Panc1 (cell line): ENCODE measurements around the gene DAPK1. TPM values are rescaled to one million over a fixed set of nuclear protein-coding genes. Genes with fewer than 3 reads are reported as not detected.

ENCODE experiments used
- ATAC-seq: fragments of 200-7000 bp; cut with Tn5 transposase; 2 replicates; pipeline ENCODE4 v1.9.1; 2020; ENCODE audit warnings: mild to moderate bottlenecking, moderate library complexity
- BruUV-seq: library from RNA; stranded (reverse); fragments of 400-500 nt; replicated peaks from 2 replicates; lab custom pipeline; 2021; lab: Mats Ljungman, UMichigan
- CTCF ChIA-PET: fragments of 300-600 bp; sonication (Branson Sonifier 250); formaldehyde crosslinking; loops from one replicate; lab custom pipeline; 2022; ENCODE audit warnings: antibody characterized with exemption; lab: Charles Lee
- POLR2A ChIA-PET: fragments of 300-600 bp; sonication (Branson Sonifier 250); formaldehyde crosslinking; loops from one replicate; lab custom pipeline; 2022; ENCODE audit warnings: antibody characterized with exemption; lab: Charles Lee
- DNase-seq: peaks from one replicate; pipeline ENCODE4 v3.0.0-alpha.2; 2010; ENCODE audit warnings: low read depth, low spot score
- H3K27ac ChIP-seq: 2 replicates; pipeline ENCODE4 v1.5.1; 2011; ENCODE audit warnings: mild to moderate bottlenecking, low read length, inconsistent platforms
- H3K27me3 ChIP-seq: fragments of 200-500 bp; sonication (Bioruptor generic); 2 replicates; pipeline ENCODE4 v1.6.0; 2014; ENCODE audit warnings: low read length, inconsistent platforms; ENCODE audit not compliant: control insufficient read depth, insufficient read depth
- H3K36me3 ChIP-seq: fragments of 200-500 bp; sonication (Bioruptor generic); 2 replicates; pipeline ENCODE4 v1.5.1; 2014; ENCODE audit warnings: inconsistent platforms, mild to moderate bottlenecking, low read length, moderate library complexity; ENCODE audit not compliant: control insufficient read depth, insufficient read depth
- H3K4me1 ChIP-seq: 2 replicates; pipeline ENCODE4 v1.5.1; 2011; ENCODE audit warnings: inconsistent platforms, mild to moderate bottlenecking, low read length, moderate library complexity; ENCODE audit not compliant: control insufficient read depth, insufficient read depth
- H3K4me3 ChIP-seq, 2 experiments: 2 replicates each; pipeline ENCODE4 v1.5.1; 2011 to 2012; ENCODE audit warnings: low read depth in 2 of 2, low read length in 2 of 2, mild to moderate bottlenecking in 2 of 2, inconsistent platforms in 1 of 2, moderate library complexity in 1 of 2
- H3K9me3 ChIP-seq: fragments of 200-500 bp; sonication (Bioruptor generic); 2 replicates; pipeline ENCODE4 v1.5.1; 2014; ENCODE audit warnings: low read depth, mild to moderate bottlenecking, inconsistent platforms, low read length, moderate library complexity; ENCODE audit not compliant: control insufficient read depth, insufficient read depth
- CTCF ChIP-seq: fragments of 450-650 bp; IDR thresholded peaks from 2 replicates; pipeline ENCODE4 v1.5.1; 2017; ENCODE audit warnings: mild to moderate bottlenecking
- POLR2AphosphoS5 ChIP-seq: IDR thresholded peaks from 2 replicates; pipeline ENCODE4 v1.6.1; 2012; ENCODE audit warnings: mild to moderate bottlenecking, low read depth, low read length, moderate library complexity
- SIN3A ChIP-seq: IDR thresholded peaks from 2 replicates; pipeline ENCODE4 v1.6.1; 2012; ENCODE audit warnings: low read depth, mild to moderate bottlenecking, low read length, moderate library complexity, borderline replicate concordance; ENCODE audit not compliant: insufficient read depth
- TCF7L2 ChIP-seq: IDR thresholded peaks from 2 replicates; pipeline ENCODE4 v1.6.1; 2011; ENCODE audit warnings: mild to moderate bottlenecking, low read depth, low read length, inconsistent platforms
- in situ Hi-C: cut with HindIII; loops from 2 replicates; pipeline ENCODE4 v1.10.0; 2016; ENCODE audit warnings: low sequenced_read_pairs, low pct_unique_long_range_greater_than_20kb
- intact Hi-C: fragments of 100-400 bp; cut with micrococcal nuclease; formaldehyde crosslinking; loops from one replicate; pipeline ENCODE4 v1.10.0; 2022; ENCODE audit not compliant: unreplicated experiment
- total RNA-seq: library from RNA; stranded (reverse); gene quantifications from one replicate; pipeline ENCODE4 v1.2.1, GENCODE V29; 2021; ENCODE audit not compliant: unreplicated experiment
- TF ChIP-seq, protein P1 (sequence below), 2 experiments: IDR thresholded peaks; 2 replicates each; pipeline ENCODE4 v1.6.1; 2011 to 2012; ENCODE audit warnings: low read depth in 2 of 2, control low read depth in 1 of 2, low read length in 1 of 2, mild to moderate bottlenecking in 1 of 2, moderate library complexity in 1 of 2; ENCODE audit not compliant: insufficient read depth in 1 of 2

DAPK1 gene
- total RNA-seq, 1 experiment from 2014 or later = 0.87 TPM

GRCh38 chr9:87455407-87455806 is 42.3 kb upstream of the DAPK1 start:
- no TSS peak for BruUV-seq
- intact Hi-C loops (loop anchor here (10.0 kb wide), 1 partner anchor 61 kb away; no protein-coding TSS in a partner anchor), in situ Hi-C loops (no loop called here)
- no peaks in the 10 kb centered on the region for H3K36me3 ChIP-seq
- DNase-seq (no peak), ATAC-seq (no peak)
- POLR2A ChIA-PET = no interaction called here
- H3K27ac ChIP-seq = no peak overlapping the region
- no peak overlapping the region for H3K4me3 ChIP-seq
- no peaks in the 10 kb centered on the region for H3K27me3 ChIP-seq
- H3K9me3 ChIP-seq = no peaks in the 10 kb centered on the region
- H3K4me1 ChIP-seq = no peaks in the 10 kb centered on the region
- CTCF ChIA-PET = no interaction called here
- TF ChIP-seq, protein P1, sequence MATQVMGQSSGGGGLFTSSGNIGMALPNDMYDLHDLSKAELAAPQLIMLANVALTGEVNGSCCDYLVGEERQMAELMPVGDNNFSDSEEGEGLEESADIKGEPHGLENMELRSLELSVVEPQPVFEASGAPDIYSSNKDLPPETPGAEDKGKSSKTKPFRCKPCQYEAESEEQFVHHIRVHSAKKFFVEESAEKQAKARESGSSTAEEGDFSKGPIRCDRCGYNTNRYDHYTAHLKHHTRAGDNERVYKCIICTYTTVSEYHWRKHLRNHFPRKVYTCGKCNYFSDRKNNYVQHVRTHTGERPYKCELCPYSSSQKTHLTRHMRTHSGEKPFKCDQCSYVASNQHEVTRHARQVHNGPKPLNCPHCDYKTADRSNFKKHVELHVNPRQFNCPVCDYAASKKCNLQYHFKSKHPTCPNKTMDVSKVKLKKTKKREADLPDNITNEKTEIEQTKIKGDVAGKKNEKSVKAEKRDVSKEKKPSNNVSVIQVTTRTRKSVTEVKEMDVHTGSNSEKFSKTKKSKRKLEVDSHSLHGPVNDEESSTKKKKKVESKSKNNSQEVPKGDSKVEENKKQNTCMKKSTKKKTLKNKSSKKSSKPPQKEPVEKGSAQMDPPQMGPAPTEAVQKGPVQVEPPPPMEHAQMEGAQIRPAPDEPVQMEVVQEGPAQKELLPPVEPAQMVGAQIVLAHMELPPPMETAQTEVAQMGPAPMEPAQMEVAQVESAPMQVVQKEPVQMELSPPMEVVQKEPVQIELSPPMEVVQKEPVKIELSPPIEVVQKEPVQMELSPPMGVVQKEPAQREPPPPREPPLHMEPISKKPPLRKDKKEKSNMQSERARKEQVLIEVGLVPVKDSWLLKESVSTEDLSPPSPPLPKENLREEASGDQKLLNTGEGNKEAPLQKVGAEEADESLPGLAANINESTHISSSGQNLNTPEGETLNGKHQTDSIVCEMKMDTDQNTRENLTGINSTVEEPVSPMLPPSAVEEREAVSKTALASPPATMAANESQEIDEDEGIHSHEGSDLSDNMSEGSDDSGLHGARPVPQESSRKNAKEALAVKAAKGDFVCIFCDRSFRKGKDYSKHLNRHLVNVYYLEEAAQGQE (IDR thresholded peaks at IDR 0.05; ENCODE audit: insufficient read depth in 1 of 2, low read depth in 2 of 2, low read length in 1 of 2) = no peak
- TF ChIP-seq CTCF (no peak), SIN3A (no peak), TCF7L2 (no peak), POLR2AphosphoS5 (no peak)

DNA sequence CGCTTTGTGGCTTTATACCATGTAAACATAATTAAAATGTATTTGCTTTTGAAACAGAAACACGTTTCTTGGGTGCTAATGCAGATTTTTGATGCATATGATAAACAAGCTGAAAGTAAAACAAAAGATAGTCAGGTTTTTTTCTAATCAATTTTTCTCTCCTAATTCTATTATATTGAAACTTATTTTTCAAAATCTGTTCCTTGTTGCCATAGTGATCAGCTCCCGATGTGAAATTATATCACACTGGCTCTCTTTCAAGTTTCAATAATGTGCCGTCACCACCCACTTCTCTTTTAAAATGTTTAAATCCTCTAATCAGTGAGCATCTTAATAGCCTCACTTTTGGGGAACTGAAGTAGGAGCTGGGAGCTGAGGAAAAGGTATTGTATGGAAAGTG is 36.4 kb upstream of the DAPK1 start:
- ChIA-PET CTCF (no interaction called here), POLR2A (no interaction called here)
- no TSS peak for BruUV-seq
- TF ChIP-seq, protein P1 (IDR thresholded peaks at IDR 0.05; ENCODE audit: insufficient read depth in 1 of 2, low read depth in 2 of 2, low read length in 1 of 2) = no peak
- TF ChIP-seq CTCF (no peak), POLR2AphosphoS5 (no peak), TCF7L2 (no peak), SIN3A (no peak)
- intact Hi-C loops = no loop called here
- no peak for ATAC-seq
- no peaks in the 10 kb centered on the region for H3K9me3 ChIP-seq
- H3K4me3 ChIP-seq = no peak overlapping the region
- in situ Hi-C loops = no loop called here
- no peaks in the 10 kb centered on the region for H3K4me1 ChIP-seq
- no peaks in the 10 kb centered on the region for H3K36me3 ChIP-seq
- no peak overlapping the region for H3K27ac ChIP-seq
- H3K27me3 ChIP-seq = no peaks in the 10 kb centered on the region
- DNase-seq = no peak
